A673 (cell line): ENCODE measurements around the gene TTC16. TPM values are rescaled to one million over a fixed set of nuclear protein-coding genes. Genes with fewer than 3 reads are reported as not detected.

ENCODE experiments used
- BruUV-seq: library from RNA; stranded (reverse); fragments of 400-500 nt; replicated peaks from 2 replicates; lab custom pipeline; 2021; lab: Mats Ljungman, UMichigan
- CTCF ChIA-PET: fragments of 300-600 bp; sonication (Branson Sonifier 250); formaldehyde crosslinking; loops from one replicate; lab custom pipeline; 2022; ENCODE audit warnings: antibody characterized with exemption; lab: Charles Lee
- POLR2A ChIA-PET: fragments of 300-600 bp; sonication (Branson Sonifier 250); formaldehyde crosslinking; loops from one replicate; lab custom pipeline; 2022; ENCODE audit warnings: antibody characterized with exemption; ENCODE audit not compliant: low non-redundant PET; lab: Charles Lee
- DNase-seq: peaks from one replicate; pipeline ENCODE4 v3.0.0-alpha.2; 2015; ENCODE audit warnings: low spot score
- H3K27ac ChIP-seq: fragments of 200-600 bp; sonication (generic); 2 replicates; pipeline ENCODE4 v1.5.1; 2016; ENCODE audit warnings: mixed run types, low read depth, mild to moderate bottlenecking, mixed read lengths, antibody characterized with exemption, low read length; ENCODE audit not compliant: poor library complexity, severe bottlenecking
- H3K27me3 ChIP-seq: fragments of 200-600 bp; sonication (generic); replicated peaks from 2 replicates; pipeline ENCODE4 v1.6.1; 2017; ENCODE audit warnings: mixed run types, low read depth, mild to moderate bottlenecking, mixed read lengths, antibody characterized with exemption, low read length; ENCODE audit not compliant: insufficient read depth, poor library complexity
- H3K36me3 ChIP-seq: fragments of 200-600 bp; sonication (generic); 2 replicates; pipeline ENCODE4 v1.6.1; 2016; ENCODE audit warnings: mixed run types, mild to moderate bottlenecking, mixed read lengths, antibody characterized with exemption, low read length; ENCODE audit not compliant: insufficient read depth, poor library complexity, severe bottlenecking
- H3K4me1 ChIP-seq: fragments of 200-600 bp; sonication (generic); 2 replicates; pipeline ENCODE4 v1.6.1; 2017; ENCODE audit warnings: mixed run types, mild to moderate bottlenecking, mixed read lengths, antibody characterized with exemption, low read length; ENCODE audit not compliant: insufficient read depth, poor library complexity, severe bottlenecking
- H3K4me3 ChIP-seq: fragments of 200-600 bp; sonication (generic); 2 replicates; pipeline ENCODE4 v1.5.1; 2016; ENCODE audit warnings: low read depth, mixed run types, mild to moderate bottlenecking, mixed read lengths, low read length; ENCODE audit not compliant: poor library complexity, severe bottlenecking
- H3K9me3 ChIP-seq: fragments of 200-600 bp; sonication (generic); 2 replicates; pipeline ENCODE4 v1.6.1; 2016; ENCODE audit warnings: mixed run types, low read depth, mild to moderate bottlenecking, mixed read lengths, antibody characterized with exemption, low read length; ENCODE audit not compliant: poor library complexity, severe bottlenecking
- EZH2 ChIP-seq: fragments of 200-600 bp; sonication (generic); IDR thresholded peaks from 2 replicates; pipeline ENCODE4 v1.6.1; 2017; ENCODE audit warnings: borderline replicate concordance, low read depth, mild to moderate bottlenecking, mixed read lengths, antibody characterized with exemption, low read length; ENCODE audit not compliant: poor library complexity, severe bottlenecking
- intact Hi-C: fragments of 100-400 bp; cut with micrococcal nuclease; formaldehyde crosslinking; loops from one replicate; pipeline ENCODE4 v1.10.0; 2022; ENCODE audit not compliant: unreplicated experiment
- total RNA-seq: library from RNA; stranded (reverse); gene quantifications from 2 replicates; pipeline ENCODE4 v1.2.3, GENCODE V29; 2021
- TF ChIP-seq, protein P1 (sequence below): fragments of 300-800, 200-600 bp; sonication (generic); conservative IDR thresholded peaks from 2 replicates; pipeline ENCODE4 v1.5.1; 2017; ENCODE audit warnings: low read depth, mild to moderate bottlenecking, antibody characterized with exemption, low read length, moderate library complexity, mixed read lengths

Gene TTC16
- total RNA-seq, 1 experiment from 2014 or later, result not detected

DNA sequence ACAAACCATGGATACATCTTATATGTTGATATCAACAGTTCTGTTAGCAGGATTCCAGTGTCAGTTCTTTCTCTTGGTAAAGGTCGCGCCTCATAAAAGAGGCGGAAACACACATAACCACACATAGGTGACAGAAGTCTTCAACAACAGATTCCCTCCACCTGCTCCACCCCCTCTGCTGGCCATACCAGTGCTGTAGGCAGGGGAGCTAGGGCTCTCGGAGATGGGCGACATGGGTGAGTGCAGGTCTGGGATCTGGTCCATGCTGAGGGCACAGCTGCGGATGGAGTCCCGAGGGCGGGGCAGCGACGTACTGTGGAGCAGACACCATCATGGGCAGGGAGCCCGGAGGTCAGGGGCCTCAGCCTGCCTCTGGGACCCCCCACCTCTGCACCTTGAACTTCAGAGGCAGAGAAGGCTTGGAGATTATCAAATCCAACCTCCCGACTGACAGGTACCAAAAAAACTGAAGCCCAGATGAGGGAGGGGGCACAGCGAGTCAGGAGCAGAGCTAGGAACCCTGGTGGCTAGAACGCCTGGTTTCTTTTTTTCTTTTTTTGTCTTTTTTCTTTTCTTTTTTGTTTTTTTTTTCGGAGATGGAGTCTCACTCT lies 31.2 kb downstream of the TTC16 start:
- no peaks in the 10 kb centered on the region for H3K4me1 ChIP-seq
- ChIA-PET POLR2A (no interaction called here), CTCF (no interaction called here)
- intact Hi-C loops, result no loop called here
- H3K36me3 ChIP-seq, result no peaks in the 10 kb centered on the region
- no TSS peak for BruUV-seq
- H3K27ac ChIP-seq, result no peak overlapping the region
- no peak for DNase-seq
- no peak overlapping the region for H3K4me3 ChIP-seq
- H3K27me3 ChIP-seq, result peaks cover 11% of the 10 kb centered on the region
- TF ChIP-seq, protein P1, sequence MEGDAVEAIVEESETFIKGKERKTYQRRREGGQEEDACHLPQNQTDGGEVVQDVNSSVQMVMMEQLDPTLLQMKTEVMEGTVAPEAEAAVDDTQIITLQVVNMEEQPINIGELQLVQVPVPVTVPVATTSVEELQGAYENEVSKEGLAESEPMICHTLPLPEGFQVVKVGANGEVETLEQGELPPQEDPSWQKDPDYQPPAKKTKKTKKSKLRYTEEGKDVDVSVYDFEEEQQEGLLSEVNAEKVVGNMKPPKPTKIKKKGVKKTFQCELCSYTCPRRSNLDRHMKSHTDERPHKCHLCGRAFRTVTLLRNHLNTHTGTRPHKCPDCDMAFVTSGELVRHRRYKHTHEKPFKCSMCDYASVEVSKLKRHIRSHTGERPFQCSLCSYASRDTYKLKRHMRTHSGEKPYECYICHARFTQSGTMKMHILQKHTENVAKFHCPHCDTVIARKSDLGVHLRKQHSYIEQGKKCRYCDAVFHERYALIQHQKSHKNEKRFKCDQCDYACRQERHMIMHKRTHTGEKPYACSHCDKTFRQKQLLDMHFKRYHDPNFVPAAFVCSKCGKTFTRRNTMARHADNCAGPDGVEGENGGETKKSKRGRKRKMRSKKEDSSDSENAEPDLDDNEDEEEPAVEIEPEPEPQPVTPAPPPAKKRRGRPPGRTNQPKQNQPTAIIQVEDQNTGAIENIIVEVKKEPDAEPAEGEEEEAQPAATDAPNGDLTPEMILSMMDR, result no peak
- TF ChIP-seq EZH2, result no peak
- no peaks in the 10 kb centered on the region for H3K9me3 ChIP-seq

DNA sequence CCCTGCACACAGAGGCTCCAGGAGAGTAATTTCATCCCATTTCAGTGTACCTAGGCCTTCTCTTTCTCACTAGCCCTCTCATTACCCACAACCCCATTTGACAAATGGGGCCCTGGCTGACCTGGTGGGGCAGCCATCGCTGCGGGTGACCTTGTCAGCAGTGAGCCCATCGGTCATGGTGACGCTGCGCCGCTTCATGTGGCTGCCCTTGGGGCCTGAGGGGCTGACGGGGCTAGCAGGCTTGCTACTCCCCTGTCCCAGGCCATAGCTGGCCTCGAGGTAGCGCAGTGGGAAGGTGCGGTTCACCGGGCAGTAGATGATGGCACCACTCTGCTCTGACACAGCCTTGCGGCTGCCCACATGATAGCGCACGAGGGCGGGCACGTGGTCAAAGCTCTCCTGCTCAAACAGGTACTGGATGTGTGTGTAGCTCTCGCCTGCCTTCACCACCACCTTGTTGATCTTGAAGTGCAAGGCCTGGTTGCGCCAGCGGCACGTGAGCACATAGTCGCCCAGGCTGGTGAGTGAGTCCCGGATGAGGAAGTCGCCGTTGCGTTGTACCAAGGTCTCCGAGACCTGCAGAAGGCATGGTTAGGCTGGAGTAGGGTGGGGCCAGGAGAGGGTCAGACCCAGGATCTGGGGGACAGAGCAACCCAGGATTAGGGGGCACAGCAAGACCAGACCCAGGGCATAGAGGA lies 33.4 kb downstream of the TTC16 start:
- intact Hi-C loops, result no loop called here
- Histone ChIP-seq H3K9me3 (no peaks in the 10 kb centered on the region), H3K27ac (no peak overlapping the region), H3K36me3 (no peaks in the 10 kb centered on the region), H3K27me3 (peaks cover 30% of the 10 kb centered on the region), H3K4me3 (no peak overlapping the region), H3K4me1 (peaks cover under 1% of the 10 kb centered on the region)
- no peak for DNase-seq
- ChIA-PET POLR2A (no interaction called here), CTCF (no interaction called here)
- no TSS peak for BruUV-seq
- TF ChIP-seq, protein P1, result no peak
- TF ChIP-seq EZH2, result no peak

DNA sequence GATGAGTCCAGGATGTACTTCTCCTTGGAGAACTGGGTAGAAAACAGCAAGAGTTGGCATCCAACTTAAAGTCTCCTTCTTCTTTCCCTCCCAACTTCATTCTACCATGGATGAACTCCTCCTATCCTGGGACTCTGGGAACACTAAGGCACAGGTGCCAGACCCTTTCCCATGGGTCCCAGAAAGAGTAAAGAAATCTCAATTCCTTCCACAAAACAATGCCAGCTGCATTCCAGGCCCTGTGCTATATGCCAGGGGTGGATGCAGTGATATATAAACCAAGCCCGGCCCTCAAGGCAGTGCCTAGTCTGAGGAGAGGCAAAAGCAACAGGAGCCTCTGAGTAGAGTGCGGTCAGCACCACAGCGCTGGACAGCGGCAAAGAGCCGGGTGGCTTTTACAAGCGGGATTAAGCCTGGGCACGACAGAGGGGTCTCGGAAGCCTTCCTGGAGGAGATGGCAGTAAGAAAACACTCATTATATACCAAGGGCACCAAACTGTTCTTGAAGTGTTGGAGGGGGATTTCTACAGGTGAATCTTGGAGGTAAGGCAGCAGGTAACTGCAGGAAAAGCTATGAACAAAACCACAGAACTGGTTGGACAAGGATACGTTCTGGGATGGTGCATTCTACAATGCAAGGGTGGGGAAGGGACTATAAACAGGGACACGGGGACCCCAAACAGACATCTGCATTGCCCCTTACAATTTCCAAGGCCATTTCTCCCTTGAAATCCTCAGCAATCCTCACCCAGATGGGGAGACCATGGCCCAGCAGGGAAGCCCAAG lies 35.6 kb downstream of the TTC16 start:
- H3K4me3 ChIP-seq, result no peak overlapping the region
- no peaks in the 10 kb centered on the region for H3K36me3 ChIP-seq
- BruUV-seq, result no TSS peak
- no peak overlapping the region for H3K27ac ChIP-seq
- TF ChIP-seq EZH2, result no peak
- TF ChIP-seq, protein P1, result no peak
- peak; percentile 27 for DNase-seq
- intact Hi-C loops, result no loop called here
- ChIA-PET CTCF (no interaction called here), POLR2A (no interaction called here)
- H3K9me3 ChIP-seq, result no peaks in the 10 kb centered on the region
- H3K4me1 ChIP-seq, result peaks cover 3% of the 10 kb centered on the region
- H3K27me3 ChIP-seq, result peaks cover 52% of the 10 kb centered on the region
